Measurements from ENCODE around the gene MYH13. TPM values are rescaled to one million over a fixed set of nuclear protein-coding genes. Genes with fewer than 3 reads are reported as not detected.
A peak's percentile ranks its signal among the peaks of the same experiment; 100 is the strongest.
"Not testable (repeated sequence)": the region's sequence is repeated elsewhere in the genome, so short reads cannot be mapped to it uniquely, and the experiment has no call there.

The MYH13 gene
- total RNA-seq, 2 donors from 2014 or later, result 0.28 TPM; not detected in 1

DNA sequence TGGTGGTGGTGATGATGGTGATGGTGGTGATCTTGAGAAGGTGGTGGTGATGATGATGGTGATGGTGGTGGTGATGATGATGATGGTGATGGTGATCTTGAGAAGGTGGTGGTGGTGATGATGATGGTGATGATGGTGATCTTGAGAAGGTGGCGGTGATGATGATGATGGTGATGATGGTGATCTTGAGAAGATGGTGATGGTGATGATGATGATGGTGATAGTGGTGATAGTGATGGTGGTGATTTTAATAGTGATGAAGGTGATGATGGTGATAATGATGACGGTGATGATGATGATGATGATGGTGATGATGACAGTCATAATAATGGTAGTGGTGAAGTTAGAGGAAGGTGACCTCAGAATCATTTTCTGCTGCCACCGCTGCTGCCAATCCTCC, 75.1 kb downstream of the MYH13 start:
- no peaks in the 10 kb centered on the region for H3K9me3 ChIP-seq
- H3K27ac ChIP-seq, result no peak overlapping the region
- WGBS, result 94% methylated on average over 3 of the region's 3 CpGs
- H3K27me3 ChIP-seq (replicated peaks; ENCODE audit: insufficient read depth), result no peaks in the 10 kb centered on the region
- H3K4me1 ChIP-seq (replicated peaks), result no peaks in the 10 kb centered on the region
- H3K36me3 ChIP-seq, result no peaks in the 10 kb centered on the region
- H3K4me3 ChIP-seq, result no peak overlapping the region
- DNase-seq (ENCODE audit: low spot score), result no peak
- intact Hi-C loops (cut with DNase I), result no loop called here
- no peak for TF ChIP-seq POLR2A (IDR thresholded peaks at IDR 0.05)
- TF ChIP-seq, protein P1, sequence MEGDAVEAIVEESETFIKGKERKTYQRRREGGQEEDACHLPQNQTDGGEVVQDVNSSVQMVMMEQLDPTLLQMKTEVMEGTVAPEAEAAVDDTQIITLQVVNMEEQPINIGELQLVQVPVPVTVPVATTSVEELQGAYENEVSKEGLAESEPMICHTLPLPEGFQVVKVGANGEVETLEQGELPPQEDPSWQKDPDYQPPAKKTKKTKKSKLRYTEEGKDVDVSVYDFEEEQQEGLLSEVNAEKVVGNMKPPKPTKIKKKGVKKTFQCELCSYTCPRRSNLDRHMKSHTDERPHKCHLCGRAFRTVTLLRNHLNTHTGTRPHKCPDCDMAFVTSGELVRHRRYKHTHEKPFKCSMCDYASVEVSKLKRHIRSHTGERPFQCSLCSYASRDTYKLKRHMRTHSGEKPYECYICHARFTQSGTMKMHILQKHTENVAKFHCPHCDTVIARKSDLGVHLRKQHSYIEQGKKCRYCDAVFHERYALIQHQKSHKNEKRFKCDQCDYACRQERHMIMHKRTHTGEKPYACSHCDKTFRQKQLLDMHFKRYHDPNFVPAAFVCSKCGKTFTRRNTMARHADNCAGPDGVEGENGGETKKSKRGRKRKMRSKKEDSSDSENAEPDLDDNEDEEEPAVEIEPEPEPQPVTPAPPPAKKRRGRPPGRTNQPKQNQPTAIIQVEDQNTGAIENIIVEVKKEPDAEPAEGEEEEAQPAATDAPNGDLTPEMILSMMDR (IDR thresholded peaks at IDR 0.05), result no peak
- no peak for TF ChIP-seq POLR2AphosphoS5 (IDR thresholded peaks at IDR 0.05)

DNA sequence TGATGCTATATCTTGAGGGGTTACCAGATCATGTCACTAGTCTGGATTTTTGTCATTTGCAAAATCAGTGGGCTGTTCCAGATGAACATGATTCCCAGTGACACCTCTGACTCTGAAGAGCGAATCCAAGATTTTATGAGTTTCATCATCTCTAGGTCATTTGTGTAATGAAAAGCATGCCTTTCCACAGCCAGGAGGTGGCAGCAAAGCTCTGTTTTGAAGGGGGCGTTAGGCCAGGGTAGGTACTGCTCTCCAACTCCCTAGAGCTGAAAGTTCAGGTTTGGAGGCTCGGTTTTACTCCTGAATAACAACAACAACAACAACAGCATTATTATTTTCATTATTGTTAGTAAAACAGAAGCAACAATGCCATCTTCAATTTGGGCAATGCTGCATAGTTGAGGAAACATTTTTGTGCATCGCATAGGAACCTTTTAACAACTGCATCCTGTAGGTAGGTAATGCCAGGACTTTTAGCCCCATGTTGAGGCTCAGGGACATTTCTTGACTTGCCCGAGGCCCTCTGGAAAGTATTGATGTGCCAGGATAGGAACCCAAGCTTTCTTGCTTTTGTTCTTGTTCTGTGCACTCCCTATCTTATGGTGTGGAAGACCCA, 77.0 kb downstream of the MYH13 start:
- intact Hi-C loops (cut with DNase I), result no loop called here
- Histone ChIP-seq H3K4me1 (replicated peaks) (no peaks in the 10 kb centered on the region), H3K4me3 (no peak overlapping the region), H3K27ac (no peak overlapping the region), H3K9me3 (no peaks in the 10 kb centered on the region), H3K36me3 (no peaks in the 10 kb centered on the region), H3K27me3 (replicated peaks; ENCODE audit: insufficient read depth) (no peaks in the 10 kb centered on the region)
- peak; percentile 11 for TF ChIP-seq POLR2AphosphoS5 (IDR thresholded peaks at IDR 0.05)
- no peak for TF ChIP-seq POLR2A (IDR thresholded peaks at IDR 0.05)
- TF ChIP-seq, protein P1 (IDR thresholded peaks at IDR 0.05), result peak in 3 of 4 experiments; percentile 61 to 74 (median 69)
- WGBS, result 25% methylated on average over 5 of the region's 5 CpGs
- DNase-seq (ENCODE audit: low spot score), result peak; percentile 27

DNA sequence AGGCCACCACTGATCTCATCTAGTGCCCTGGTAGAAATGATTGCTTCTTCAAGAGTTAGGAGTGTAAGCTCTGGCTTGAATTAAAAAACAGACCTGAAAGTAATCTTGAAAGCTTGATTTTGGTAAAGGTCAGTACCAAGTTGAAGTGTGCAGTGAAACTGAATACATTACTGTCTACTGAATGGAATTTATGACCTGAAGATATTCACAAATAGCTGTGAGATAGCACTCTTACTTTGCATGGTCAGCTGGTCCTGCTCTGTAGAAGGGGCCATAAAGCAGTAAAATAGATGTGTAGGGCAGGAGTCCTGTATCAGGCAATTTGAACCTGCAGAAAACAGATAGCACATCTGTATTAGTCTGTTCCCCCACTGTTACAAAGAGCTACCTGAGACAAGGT, 78.6 kb downstream of the MYH13 start:
- H3K27ac ChIP-seq, result no peak overlapping the region
- no peaks in the 10 kb centered on the region for H3K4me1 ChIP-seq (replicated peaks)
- H3K4me3 ChIP-seq, result no peak overlapping the region
- no peak for DNase-seq (ENCODE audit: low spot score)
- H3K9me3 ChIP-seq, result no peaks in the 10 kb centered on the region
- no peaks in the 10 kb centered on the region for H3K36me3 ChIP-seq
- intact Hi-C loops (cut with DNase I), result no loop called here
- TF ChIP-seq POLR2AphosphoS5 (IDR thresholded peaks at IDR 0.05) (no peak), POLR2A (IDR thresholded peaks at IDR 0.05) (no peak)
- TF ChIP-seq, protein P1 (IDR thresholded peaks at IDR 0.05), result no peak
- H3K27me3 ChIP-seq (replicated peaks; ENCODE audit: insufficient read depth), result no peaks in the 10 kb centered on the region

DNA sequence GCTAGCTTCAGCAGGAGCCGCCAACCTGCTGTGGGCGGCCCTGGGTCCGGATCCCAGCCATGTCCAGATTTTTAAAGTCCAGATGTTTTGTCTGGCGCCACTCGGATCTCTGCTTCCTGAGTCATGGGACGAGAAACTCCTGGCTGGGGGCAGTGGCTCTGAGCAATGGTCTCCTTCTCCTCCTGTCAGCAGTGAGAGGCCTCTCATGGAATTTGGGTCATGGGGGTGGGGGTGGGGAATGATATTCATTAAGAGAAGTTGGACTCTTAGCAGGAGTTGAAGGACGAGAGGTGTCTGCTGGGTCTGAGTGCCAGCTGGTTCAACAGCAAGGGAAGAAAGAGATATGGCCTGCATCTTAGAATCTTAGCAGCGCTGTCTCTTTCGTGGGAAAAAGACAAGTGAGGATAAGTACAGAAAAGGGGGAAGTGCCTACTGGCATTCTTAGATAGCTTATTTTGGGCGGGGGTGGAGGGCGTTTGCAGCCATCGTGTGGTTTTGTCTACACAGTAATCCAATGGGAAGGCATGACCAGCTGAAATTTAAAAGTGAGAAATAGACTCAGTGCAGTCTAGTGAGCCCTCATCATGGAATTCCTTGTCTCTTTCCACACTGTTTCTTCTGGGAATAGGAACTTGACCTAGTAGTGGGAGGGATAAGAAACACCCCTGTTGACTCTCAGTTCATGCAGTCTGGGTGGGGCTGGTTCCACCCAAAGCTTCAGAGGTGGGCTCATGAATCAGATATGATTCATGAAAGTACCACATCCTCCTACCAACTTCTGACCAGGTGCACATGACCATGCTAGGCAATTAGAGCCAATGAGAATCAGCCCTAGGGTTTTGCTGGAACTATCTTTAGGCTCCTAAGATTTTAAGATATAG, 80.5 kb downstream of the MYH13 start:
- Histone ChIP-seq H3K4me1 (replicated peaks) (no peaks in the 10 kb centered on the region), H3K4me3 (no peak overlapping the region), H3K27ac (no peak overlapping the region), H3K9me3 (no peaks in the 10 kb centered on the region), H3K36me3 (no peaks in the 10 kb centered on the region), H3K27me3 (replicated peaks; ENCODE audit: insufficient read depth) (no peaks in the 10 kb centered on the region)
- TF ChIP-seq POLR2AphosphoS5 (IDR thresholded peaks at IDR 0.05) (no peak), POLR2A (IDR thresholded peaks at IDR 0.05) (no peak)
- TF ChIP-seq, protein P1 (IDR thresholded peaks at IDR 0.05), result no peak
- WGBS, result 77% methylated on average over 12 of the region's 12 CpGs
- no peak for DNase-seq (ENCODE audit: low spot score)
- intact Hi-C loops (cut with DNase I), result no loop called here

DNA sequence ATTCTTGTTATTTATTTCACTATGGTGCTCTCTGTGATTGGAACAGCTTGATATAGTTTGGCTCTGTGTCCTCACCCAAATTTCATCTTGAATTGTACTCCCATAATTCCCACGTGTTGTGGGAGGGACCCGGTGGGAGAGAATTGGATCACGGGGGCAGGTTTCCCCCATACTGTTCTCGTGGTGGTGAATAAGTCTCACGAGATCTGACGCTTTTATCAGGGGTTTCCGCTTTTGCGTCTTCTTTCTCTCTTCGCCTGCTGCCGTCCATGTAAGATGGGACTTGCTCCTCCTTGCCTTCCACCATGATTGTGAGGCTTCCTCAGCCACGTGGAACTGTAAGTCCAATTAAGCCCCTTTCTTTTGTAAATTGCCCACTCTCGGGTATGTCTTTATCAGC, 81.2 kb downstream of the MYH13 start:
- H3K27me3 ChIP-seq (replicated peaks; ENCODE audit: insufficient read depth); H3K36me3 ChIP-seq; H3K27ac ChIP-seq; DNase-seq (ENCODE audit: low spot score); H3K4me3 ChIP-seq; intact Hi-C loops (cut with DNase I); H3K9me3 ChIP-seq; H3K4me1 ChIP-seq (replicated peaks): not testable (repeated sequence)
- WGBS, result 78% methylated on average over 12 of the region's 12 CpGs
